ENCODE measurements around the gene SGCD.

Gene SGCD

DNA sequence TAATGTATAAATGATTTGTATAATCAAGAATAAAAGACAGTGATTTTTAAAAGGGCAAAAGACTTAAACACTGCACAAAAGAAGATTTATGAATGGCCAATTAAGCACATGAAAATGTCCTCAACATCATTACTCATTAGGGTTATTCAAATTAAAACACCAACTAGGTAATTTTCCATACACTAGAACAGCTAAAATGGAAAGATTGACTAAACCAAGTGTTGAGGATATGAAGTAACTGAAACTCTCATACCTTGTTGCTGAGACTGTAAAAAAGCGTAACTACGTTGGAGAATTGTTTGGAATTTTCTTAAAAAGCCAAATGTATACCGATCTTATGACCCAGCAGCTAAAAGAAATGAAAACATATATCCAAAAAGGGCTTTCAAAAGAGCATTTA is 144.9 kb downstream of the SGCD start:
- no peak for DNase-seq

DNA sequence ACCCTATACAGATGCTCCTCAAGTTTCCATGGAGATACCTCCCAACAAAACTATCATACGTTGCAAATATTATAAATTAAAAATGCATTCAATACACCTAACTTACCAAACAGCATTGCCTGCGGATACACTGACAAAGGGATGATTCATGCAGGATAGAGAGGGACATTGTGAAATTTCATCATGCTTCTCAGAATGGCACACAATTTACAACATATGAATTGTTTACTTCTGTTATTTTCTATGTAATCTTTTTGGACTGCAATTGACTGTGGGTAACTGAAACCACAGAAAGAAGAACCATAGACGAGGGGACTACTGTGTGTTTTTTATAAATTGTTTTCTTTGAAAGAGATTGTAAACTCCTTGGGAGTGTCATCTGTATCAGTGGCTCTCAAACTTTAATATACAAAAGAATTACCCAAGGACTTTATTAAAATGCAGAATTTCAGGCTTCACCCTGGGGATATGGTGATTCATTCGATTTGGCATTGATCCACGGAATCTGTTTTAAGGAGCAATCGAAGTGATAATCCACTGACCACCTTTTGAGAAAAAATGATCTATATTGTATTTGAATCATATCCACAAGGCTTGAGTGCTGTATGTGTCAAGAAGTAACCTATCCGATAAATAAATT is 146.4 kb downstream of the SGCD start:
- no peak for DNase-seq

DNA sequence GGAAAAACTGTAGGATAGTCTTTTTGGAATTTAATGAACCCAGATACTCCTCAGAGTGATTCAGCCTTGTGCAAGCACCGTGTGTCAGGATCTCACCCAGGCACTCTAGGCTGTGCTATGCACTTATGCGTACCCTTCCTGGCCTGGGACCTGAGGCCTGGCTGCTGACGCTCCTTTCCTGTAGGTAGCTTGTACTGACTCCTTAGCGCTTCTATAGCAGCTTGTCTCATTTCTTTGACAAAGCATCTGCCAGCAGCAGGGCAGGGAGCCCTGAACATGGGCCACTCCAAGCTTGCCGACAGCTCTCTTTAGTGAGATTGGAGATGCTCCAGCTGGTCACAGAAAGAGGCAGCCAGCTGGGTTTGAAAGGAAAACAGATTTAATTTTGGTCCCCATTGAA is 147.3 kb downstream of the SGCD start:
- DNase-seq, result no peak

DNA sequence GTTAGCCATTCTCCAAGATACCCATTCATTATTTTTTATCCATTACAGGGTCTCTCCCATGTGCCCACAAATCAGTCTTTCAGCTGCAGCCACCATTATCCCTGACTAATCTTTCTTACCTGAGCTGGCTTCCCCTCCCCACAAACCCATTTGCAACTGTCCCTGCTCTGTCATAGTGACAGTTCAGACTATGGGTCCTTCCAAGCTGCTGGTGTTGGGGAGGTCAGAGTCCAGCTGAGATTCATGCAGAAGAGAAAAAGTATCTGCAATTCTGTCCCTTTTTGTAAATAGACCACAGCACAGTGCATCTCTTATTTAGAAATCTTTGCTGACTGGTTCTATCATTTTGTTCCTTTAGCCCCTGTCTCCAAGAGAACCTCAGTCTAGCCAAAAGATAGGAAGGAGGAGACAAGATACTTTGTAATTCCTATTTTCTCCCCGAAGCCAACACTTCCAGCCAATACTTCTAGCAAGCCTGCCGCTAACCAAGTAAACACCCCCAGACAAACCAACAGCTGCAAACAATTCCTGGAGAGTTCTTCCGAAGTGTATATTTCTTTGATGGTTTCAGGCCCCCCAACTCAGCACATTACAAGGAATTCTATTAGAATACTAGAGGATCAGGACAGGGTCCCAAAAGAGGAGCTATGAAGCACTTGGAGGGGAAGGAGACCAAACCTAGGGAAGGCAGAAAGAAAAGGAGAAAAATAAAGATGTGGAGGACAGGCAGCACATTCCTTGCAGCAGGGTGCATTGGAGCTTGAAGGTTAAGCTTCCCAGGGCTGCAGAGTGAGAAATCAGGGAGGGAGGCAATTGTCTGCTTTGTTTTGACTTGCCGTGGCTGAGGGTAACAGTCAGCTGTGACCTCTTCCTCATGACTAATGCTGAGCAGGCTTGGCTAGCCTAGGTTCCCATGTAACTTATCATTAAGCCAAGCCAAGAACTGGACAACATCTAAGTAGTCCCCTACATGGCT is 148.5 kb downstream of the SGCD start:
- no peak for DNase-seq

DNA sequence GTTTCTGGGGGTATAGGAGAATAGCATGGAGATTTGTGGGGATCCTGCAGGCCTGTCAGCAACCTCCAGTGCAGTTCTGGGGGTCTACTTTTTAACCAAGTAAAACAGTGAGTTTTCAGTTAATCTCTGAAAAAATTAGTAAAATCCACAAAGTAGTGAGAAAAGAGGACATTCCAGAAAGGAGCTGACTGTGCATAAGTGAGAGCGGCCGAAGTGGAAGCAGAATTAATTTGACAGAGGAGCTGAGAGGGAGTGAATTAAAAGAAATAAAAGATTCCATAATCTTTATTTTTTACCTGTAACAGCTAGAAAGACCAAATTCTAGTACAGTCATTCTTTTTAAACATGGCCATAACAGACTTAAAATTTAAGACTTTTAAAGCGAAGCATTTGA is 149.2 kb downstream of the SGCD start:
- DNase-seq, result no peak

DNA sequence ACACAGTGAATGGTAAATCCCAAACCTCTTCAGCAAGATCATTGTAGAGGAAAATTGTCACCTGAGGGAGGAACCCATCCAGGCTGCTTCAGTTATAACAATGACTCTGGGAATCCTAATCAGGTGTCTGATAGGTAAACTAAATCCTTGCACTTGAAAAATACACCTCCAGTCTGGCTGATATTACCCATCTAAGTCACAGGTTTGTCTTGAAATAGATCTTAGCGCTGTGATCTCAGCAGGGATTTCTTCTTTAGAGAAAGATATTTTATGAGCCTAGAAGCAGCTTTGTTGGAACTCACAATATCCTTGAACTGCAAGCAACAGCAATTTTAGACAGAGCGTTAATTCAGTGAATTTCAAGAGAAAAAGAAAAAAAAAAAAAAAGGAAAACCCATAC is 149.7 kb downstream of the SGCD start:
- no peak for DNase-seq

DNA sequence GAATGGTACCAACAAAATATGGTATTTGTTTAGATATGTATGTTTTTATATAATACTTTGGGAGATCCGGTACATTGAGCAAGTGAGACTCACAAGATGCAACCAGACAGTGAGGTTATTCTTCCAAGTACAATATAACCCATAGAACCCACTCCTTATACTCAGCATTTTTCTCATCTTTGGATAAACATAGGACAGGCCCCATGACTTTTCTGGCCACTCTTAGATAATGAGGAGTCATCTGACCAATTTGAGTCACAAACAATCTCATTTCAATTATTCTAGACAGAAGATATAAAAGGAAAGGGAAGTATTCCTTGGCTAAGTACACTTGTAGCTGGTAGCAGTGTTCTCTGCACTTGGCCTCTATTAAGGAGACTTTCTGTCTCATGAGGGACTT is 150.2 kb downstream of the SGCD start:
- no peak for DNase-seq

DNA sequence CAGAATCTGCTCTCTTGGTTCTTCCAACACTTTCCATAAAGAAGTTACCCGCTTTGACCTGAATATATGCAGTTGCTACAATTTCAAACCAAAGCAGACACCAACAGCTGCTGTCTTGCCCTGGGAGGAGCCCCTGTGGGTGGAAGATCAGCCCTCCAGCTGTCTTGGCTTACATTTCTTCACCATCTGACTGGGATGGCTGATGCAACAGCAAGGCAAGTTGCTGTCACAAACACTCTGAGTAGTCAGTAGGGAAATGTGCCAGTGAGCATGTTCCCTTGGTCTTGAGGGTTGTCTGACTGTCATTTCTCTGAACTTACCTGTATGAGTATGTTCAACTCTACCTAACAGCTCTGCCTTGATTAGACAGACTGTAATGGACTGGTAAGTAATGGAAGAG is 152.9 kb downstream of the SGCD start:
- DNase-seq, result no peak

DNA sequence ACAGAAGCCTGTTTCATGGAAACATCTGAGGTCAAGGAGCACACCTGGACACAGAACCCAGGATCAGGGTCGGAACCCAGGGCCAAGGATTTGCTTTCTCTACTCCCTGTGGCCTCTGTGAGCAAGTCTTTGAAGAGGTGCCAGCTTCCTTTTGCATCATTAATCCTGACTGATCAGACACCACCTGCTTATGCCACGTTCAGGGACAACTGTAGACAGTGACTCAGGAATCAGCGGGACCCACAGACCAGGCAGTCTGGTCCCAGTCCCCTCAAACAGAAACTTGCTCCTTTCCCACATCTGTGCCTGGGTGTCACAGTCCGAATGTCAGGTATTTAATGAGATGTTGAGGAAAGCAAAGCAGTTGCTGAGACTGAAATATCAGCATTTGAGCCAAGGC is 154.8 kb downstream of the SGCD start:
- DNase-seq, result no peak

DNA sequence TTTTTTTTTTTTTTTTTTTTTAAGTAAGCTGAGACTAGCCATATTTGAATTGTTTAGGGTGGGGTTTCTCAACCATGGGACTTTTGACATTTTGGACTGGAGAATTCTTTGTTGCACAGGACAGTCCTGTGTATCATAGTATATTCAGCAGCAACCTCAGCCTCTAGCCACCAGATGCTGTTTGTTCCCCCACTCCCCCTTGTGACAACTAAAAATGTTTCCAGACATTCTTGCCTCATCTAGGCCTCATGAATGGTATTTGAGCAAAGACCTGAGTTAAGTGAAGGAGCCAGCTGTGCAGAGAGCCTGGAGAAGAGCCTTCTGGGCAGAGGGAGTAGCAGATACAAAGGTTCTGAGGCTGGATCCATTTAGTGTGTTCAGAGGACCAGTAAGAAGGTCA is 155.9 kb downstream of the SGCD start:
- no peak for DNase-seq

DNA sequence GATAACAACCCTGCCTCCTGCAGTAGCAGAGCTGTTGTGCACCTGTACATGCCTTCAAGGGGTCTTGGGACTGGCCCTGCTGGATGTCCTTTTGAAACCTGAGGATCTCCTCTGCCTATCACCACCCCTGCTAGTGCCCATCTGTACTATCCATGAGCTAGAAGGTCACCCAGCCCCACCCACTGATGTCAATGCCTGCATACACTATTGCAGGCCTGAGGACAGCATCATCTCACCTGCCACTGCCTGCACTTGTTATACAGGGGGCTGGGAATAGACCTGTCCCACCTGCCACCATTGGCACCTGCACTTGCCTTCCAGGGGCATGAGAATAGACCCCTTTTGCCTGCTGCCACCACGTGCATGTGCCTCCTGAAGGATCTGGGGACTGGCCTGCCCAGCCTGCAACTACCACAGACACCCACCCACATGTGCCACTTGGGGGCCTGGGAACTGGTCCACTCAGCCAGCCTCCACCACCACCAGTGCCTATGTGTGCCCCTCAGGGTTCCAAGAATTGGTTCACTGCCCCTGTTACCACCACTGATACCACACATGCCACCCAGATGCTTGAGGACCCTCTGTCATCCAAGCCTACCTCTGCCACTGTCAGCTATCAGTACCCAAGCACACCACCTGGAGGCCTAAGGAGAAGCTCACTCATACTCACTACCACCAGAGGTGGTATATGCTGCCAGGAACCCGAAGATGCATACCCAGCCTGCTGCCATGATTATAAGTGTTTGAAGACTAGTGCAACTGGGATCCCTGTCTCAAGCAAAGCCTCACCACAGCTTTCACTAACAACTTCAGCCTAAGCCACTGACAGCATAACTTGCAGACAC is 159.7 kb downstream of the SGCD start:
- DNase-seq, result no peak

DNA sequence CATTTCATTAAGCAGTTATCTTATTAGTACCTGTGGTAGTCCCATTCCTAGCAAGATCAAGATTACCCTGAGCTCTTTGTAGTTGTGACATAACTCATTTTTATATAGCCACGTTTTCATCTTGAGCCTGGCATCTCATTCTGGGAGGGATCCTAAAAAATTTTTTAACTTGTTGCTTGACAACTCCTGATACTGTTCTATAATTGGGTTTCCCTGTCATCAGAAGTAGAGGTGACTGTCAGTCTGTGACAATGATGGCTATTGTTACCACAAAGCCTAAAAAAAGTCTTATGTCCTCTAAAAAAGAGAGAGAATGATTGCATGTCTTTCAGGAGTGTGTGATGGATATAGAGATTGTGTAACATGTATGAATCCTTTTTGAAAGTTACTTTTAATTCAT is 164.8 kb downstream of the SGCD start:
- DNase-seq, result no peak

DNA sequence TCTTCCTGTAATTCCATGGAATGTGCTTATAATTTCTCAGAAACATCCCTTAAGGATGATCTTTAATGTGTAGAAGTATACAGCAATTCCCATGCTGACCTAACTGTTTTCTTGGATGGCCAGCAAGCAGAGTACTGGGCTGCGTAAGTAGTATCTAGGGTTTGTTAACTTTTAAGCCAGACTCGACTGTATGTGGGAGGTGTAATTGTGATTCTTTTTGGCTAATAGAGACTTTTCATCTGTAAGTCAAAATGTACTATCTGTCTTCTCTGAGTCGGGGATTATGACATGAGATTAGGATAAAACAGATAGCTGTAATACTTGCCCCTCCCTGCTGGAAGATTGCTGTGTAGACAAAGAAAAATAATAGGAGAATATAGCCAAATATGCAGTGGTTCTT is 169.3 kb downstream of the SGCD start:
- no peak for DNase-seq

DNA sequence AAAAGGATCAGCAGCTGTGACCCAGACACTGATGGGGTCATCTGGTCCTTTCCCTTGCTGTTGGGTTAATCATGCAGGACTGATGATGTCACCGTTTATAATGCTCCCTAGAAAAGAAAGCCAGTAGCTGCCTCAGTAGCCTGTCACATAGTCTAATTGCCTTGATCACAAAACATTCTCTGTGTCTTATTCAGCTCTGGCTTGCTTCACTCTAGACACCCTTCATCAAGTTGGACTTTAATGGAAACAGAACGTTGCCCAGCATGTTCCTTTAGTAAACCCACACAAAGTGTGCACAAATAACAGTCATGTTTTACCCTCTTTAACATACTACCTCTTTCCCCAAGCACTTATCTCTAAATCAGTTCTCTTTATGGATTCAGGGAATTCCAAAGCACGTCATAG is 170.8 kb downstream of the SGCD start:
- DNase-seq, result no peak

DNA sequence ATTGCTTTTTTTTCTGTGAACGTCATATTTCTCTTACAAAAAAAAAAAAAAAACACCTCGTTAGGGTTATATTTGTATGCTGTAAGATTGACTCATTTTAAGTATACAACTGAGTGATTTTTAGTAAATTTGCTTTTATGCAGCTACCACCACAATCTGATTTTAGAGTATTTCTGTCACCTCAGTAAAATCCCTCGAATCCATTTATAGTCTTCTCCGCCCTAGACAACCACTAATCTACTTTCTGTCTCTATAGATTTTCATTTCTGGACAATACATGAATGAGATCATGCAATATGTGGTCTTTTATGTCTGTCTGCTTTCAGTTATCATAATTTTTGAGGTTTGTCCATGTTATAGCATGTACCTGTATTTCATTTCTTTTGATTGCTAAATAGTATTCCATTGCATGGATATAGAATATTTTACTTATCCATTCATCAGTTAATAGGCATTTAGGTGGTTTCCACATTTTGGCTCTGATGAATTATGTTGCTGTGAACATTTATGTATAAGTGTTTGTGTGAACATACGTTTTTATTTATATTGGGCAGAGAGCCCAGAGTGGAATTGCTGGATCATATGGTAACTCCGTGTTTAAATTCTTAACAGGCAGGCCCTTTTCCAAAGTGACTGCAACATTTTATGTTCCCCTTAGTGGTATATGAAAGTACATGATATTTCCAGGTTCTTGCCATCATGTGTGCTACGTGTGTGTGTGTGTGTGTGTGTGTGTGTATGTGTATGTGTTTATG is 171.4 kb downstream of the SGCD start:
- DNase-seq, result no peak

DNA sequence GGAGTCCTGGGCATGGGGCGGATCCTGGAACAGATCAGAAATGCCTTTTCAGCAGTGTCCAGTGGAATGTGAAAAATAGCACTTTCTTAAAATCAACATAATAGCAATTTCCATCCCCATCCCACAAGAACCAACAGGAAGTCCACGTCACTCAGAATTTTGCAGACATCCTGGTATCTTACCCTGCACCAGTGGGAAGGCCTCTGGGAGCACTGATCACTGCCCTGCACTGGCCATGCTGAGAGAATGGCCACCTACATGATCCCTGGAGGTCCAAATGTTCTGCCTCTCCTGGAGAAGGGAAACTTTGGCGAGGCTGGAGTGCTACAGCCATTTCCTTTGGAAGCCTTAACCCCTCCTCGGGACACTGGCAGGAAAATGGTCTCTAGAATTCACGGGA is 173.8 kb downstream of the SGCD start:
- no peak for DNase-seq

DNA sequence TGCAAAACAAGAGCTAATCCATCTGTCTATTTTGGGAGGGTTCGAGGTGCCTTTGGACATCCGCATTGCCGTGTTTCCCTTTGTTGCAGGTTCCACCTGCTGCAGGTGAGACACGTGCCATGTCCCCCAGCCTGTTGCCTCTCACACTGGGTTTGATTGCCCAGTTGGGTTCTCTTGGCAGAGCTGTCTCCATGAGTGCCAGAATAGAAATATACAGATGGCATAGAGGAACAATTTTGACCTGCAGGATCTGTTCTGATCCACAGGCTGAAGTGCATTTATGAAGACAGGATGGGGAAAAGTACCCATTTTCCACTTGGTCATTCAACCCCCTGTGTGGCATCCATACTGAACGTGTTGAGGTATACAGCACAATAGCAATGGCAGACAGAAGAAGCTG is 178.1 kb downstream of the SGCD start:
- no peak for DNase-seq

DNA sequence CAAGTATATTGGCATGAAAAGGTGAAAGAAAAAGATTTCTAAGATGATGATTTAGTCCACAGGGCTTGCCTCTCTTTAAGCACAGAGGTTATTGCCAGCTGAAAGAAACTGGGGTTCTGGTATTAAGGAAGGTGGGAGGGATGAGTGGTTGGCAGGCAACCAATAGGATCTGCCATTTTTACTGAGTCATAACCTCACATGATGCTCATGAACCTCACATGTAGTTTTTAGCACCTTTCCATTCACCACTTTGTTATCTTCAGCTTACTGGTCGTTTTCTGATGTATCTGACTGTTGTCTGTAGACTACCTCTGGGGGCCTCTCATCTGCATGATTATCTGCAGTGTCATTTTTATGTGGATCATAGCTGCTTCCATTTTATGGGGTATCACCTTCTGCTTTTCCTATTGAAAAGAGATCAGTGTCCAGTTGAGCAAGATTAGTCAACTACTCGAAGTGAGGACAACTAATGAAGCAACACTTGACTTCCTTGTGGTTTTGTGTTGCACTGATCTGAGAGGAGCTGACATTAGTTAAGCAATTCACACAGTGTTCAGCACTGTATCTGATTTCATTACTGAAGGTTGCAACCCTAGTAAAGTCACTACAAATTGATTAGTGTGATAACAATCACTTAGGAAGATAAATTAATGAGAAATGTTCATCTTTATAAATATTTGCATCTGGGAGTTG is 186.3 kb downstream of the SGCD start:
- DNase-seq, result no peak

DNA sequence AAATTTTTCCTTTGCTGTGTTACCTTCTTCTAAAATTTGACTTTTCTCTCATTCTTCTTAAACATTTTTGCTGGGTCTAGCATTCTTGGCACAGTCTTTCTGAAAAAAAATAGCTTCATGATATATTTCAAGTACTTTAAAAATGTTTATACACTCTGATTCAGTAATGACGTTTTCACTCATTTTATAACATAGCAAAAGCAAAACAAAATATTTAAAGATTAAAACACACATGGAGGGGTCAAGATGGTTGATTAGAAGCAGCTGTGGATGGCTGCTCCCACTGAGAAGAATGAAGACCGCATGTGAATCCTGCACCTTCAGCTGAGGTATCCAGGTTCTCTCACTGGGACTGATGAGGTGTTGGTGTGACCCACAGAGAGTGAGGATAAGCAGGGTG is 188.2 kb downstream of the SGCD start:
- DNase-seq, result no peak

DNA sequence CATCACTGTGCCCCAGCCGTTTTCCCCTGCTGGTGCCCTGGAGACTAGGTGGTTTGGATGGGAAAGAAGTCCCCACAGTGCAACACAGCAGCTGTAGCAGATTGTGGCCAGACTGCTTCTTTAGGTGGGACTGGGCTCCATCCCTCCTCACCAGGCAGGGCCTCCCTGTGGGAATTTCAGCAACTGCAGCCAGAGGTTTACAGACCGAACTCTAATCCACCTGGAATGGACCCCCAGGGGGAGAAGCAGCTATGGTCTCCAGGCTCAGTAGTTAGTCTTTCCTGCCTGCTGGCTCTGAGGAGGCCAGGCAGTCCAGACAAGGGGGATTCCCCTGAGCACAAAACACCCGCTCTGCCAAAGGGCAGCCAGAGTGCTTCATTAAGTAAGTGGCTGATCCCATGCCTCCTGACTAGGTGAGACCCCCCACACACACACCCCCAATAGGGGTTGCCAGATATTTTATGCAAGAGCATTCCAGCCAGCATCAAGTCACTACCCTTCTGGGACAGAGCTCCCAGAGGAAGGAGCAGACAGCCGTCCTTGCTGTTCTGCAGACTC is 188.9 kb downstream of the SGCD start:
- no peak for DNase-seq

DNA sequence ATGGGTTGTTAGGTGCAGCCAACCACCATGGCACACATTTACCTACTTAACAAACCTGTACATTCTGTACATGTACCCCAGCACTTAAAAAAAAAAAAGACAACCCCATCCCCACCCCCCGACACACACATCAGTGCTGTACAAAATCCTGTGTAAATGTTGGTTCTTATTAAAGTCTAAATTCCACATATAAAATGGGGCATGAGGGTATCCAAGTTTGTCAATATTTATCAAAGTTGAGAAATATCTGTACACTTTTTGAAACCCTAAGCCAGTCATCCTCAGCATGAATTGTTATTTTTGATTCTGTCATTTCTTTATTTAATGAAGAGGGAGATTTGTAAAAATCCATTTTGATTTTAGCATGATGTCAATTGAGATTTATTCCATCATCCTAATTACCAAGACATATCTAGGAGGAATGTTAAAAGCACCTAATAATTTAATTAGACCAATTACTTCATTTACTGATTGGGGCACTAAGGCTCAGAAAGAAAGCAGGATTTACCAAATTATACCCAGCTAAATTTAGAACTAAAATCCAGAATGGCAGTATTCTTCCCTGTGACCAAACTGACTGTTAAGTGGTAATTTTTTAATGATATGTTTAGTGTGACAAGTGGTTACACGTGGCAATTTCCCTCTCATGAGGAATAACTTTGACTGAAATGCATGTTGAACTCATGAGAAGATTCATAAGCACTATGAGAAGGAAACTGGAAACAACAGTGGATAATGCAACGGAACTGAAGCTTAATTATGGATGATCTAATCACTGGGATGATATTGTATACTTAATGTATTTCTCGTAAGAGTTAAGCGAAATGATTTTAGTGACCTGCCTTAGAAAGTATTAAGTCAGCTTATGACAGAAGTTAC is 195.9 kb downstream of the SGCD start:
- no peak for DNase-seq

Data from stimulated activated CD4-positive, alpha-beta T cell treated with anti-CD3 and anti-CD28 coated beads, Interleukin-4, amount 100 ng/mL, for 1 hour (primary cell).